Peyer's patch (tissue), 4 donors: Measurements from ENCODE around the gene NCKAP5.

Source experiments
- POLR2A ChIP-seq, 2 donors: fragments of 450-650 bp; IDR thresholded peaks; one replicate each; pipeline ENCODE4 v1.5.1; 2017; ENCODE audit warnings: antibody characterized with exemption in 2 of 2, mild to moderate bottlenecking in 2 of 2, moderate library complexity in 2 of 2
- TF ChIP-seq, protein P1 (sequence below), 6 experiments: fragments of 450-650 bp in 4 of 6; fragments of 200-600 bp in 2 of 6; sonication (generic) in 1 of 6; IDR thresholded peaks; one replicate each; pipeline ENCODE4 v1.5.1; 2017 to 2019; ENCODE audit warnings: antibody characterized with exemption in 6 of 6, mild to moderate bottlenecking in 3 of 6, moderate library complexity in 1 of 6

DNA sequence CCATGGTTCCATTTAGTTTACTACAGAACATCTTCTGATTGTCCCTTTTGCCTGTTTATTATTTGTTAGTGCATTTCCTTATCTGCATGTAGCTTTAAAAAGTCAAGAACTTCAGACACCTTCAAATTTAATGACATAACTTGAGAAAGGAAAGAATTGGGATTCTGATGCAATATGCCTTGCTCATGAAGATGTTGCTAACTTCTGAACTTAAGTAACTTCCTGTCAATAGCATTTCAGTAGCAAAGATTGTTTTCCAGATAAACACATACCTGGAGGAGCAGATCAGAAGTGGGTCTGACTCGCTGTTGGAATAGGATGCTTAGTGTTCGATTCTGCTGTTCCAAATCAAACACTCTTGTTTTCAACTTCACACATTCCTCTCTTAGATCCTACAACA lies 708.0 kb downstream of the NCKAP5 start:
- TF ChIP-seq, protein P1, sequence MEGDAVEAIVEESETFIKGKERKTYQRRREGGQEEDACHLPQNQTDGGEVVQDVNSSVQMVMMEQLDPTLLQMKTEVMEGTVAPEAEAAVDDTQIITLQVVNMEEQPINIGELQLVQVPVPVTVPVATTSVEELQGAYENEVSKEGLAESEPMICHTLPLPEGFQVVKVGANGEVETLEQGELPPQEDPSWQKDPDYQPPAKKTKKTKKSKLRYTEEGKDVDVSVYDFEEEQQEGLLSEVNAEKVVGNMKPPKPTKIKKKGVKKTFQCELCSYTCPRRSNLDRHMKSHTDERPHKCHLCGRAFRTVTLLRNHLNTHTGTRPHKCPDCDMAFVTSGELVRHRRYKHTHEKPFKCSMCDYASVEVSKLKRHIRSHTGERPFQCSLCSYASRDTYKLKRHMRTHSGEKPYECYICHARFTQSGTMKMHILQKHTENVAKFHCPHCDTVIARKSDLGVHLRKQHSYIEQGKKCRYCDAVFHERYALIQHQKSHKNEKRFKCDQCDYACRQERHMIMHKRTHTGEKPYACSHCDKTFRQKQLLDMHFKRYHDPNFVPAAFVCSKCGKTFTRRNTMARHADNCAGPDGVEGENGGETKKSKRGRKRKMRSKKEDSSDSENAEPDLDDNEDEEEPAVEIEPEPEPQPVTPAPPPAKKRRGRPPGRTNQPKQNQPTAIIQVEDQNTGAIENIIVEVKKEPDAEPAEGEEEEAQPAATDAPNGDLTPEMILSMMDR (IDR thresholded peaks at IDR 0.05), result no peak
- no peak for TF ChIP-seq POLR2A (IDR thresholded peaks at IDR 0.05)
